Trophoblast cell (in vitro differentiated cells and primary cell): ENCODE measurements around the gene TBC1D9. TPM values are rescaled to one million over a fixed set of nuclear protein-coding genes. Genes with fewer than 3 reads are reported as not detected.
A peak's percentile ranks its signal among the peaks of the same experiment; 100 is the strongest.

Experiments used
- DNase-seq, 2 donors: peaks; one replicate each; pipeline ENCODE4 v3.0.0-alpha.2; 2016
- H2AFZ ChIP-seq: 2 replicates; pipeline ENCODE4 v1.6.1; 2013; ENCODE audit warnings: low read length, moderate library complexity, mild to moderate bottlenecking; ENCODE audit not compliant: insufficient read depth, poor library complexity
- H2AK5ac ChIP-seq: 2 replicates; pipeline ENCODE4 v1.6.1; 2013; ENCODE audit warnings: mild to moderate bottlenecking, low read length
- H2BK120ac ChIP-seq: 2 replicates; pipeline ENCODE4 v1.6.1; 2013; ENCODE audit warnings: low read length, mild to moderate bottlenecking, moderate library complexity; ENCODE audit not compliant: insufficient read depth, poor library complexity
- H2BK12ac ChIP-seq: 2 replicates; pipeline ENCODE4 v1.6.1; 2013; ENCODE audit warnings: mild to moderate bottlenecking, low read length, moderate library complexity
- H2BK5ac ChIP-seq: 2 replicates; pipeline ENCODE4 v1.6.1; 2013; ENCODE audit warnings: low read length, low read depth, moderate library complexity, mild to moderate bottlenecking; ENCODE audit not compliant: poor library complexity
- H3K14ac ChIP-seq: 2 replicates; pipeline ENCODE4 v1.6.1; 2013; ENCODE audit warnings: mild to moderate bottlenecking, low read length
- H3K18ac ChIP-seq: 2 replicates; pipeline ENCODE4 v1.6.1; 2013; ENCODE audit warnings: mild to moderate bottlenecking, low read length
- H3K23ac ChIP-seq: 2 replicates; pipeline ENCODE4 v1.6.1; 2013; ENCODE audit warnings: low read length
- H3K27ac ChIP-seq: 2 replicates; pipeline ENCODE4 v1.5.1; 2013; ENCODE audit warnings: low read depth, mild to moderate bottlenecking, inconsistent platforms, low read length, moderate library complexity
- H3K27me3 ChIP-seq: 2 replicates; pipeline ENCODE4 v1.6.1; 2013; ENCODE audit warnings: inconsistent platforms, mild to moderate bottlenecking, low read length, moderate library complexity; ENCODE audit not compliant: insufficient read depth
- H3K36me3 ChIP-seq, 2 experiments: 1 replicate in 1 of 2; 2 replicates in 1 of 2; pipeline ENCODE4 v1.6.1; 2013; ENCODE audit warnings: low read length in 2 of 2, mild to moderate bottlenecking in 2 of 2, moderate library complexity in 1 of 2; ENCODE audit not compliant: insufficient read depth in 2 of 2, control insufficient read depth in 1 of 2
- H3K4ac ChIP-seq: 2 replicates; pipeline ENCODE4 v1.6.1; 2013; ENCODE audit warnings: low read depth, mild to moderate bottlenecking, low read length, moderate library complexity
- H3K4me1 ChIP-seq, 2 experiments: 1 replicate in 1 of 2; 2 replicates in 1 of 2; pipeline ENCODE4 v1.6.1; 2013; ENCODE audit warnings: low read length in 2 of 2, mild to moderate bottlenecking in 2 of 2, moderate library complexity in 1 of 2; ENCODE audit not compliant: insufficient read depth in 2 of 2, control insufficient read depth in 1 of 2
- H3K4me2 ChIP-seq: 2 replicates; pipeline ENCODE4 v1.6.1; 2013; ENCODE audit warnings: inconsistent platforms, mild to moderate bottlenecking, low read length, moderate library complexity
- H3K4me3 ChIP-seq: 2 replicates; pipeline ENCODE4 v1.5.1; 2013; ENCODE audit warnings: mild to moderate bottlenecking, low read depth, low read length, inconsistent platforms
- H3K79me1 ChIP-seq: one replicate; pipeline ENCODE4 v1.6.1; 2013; ENCODE audit warnings: low read length
- H3K79me2 ChIP-seq: 2 replicates; pipeline ENCODE4 v1.6.1; 2013; ENCODE audit warnings: low read length, mild to moderate bottlenecking; ENCODE audit not compliant: control insufficient read depth, insufficient read depth, poor library complexity
- H3K9ac ChIP-seq: 2 replicates; pipeline ENCODE4 v1.6.1; 2013; ENCODE audit warnings: mild to moderate bottlenecking, low read length
- H3K9me3 ChIP-seq: 2 replicates; pipeline ENCODE4 v1.6.1; 2013; ENCODE audit warnings: low read depth, mild to moderate bottlenecking, control low read depth, inconsistent platforms, low read length; ENCODE audit not compliant: insufficient read depth
- H4K12ac ChIP-seq: 2 replicates; pipeline ENCODE4 v1.6.1; 2013; ENCODE audit warnings: low read depth, mild to moderate bottlenecking, low read length, moderate library complexity
- H4K8ac ChIP-seq: 2 replicates; pipeline ENCODE4 v1.6.1; 2013; ENCODE audit warnings: low read depth, mild to moderate bottlenecking, low read length, moderate library complexity
- H4K91ac ChIP-seq: one replicate; pipeline ENCODE4 v1.6.1; 2013; ENCODE audit warnings: low read depth, mild to moderate bottlenecking, low read length, moderate library complexity
- WGBS: extraction: QIAGEN DNeasy Blood & Tissue Kit; methylation state at CpG from one replicate; pipeline ENCODE4 v1.1.7; 2013; ENCODE audit warnings: missing lambda C conversion rate; ENCODE audit not compliant: insufficient read length, insufficient coverage; ENCODE audit errors: extremely low coverage; 5-methylcytosine and 5-hydroxymethylcytosine counted together
- polyA plus RNA-seq: library from polyadenylated mRNA; stranded (reverse); fragments of 200-250 nt; gene quantifications from 2 replicates; pipeline ENCODE4 v1.2.3, GENCODE V29; 2013

Gene TBC1D9
- polyA plus RNA-seq = 21.6 and 23.5 TPM in 2 replicates

GRCh38 chr4:140756319-140757231 is at the start of gene TBC1D9:
TBC1D9 (minus strand) TSS chr4:140756385; CDS start chr4:140756045, 340 bp downstream.
- peak within 1 kb of the TSS; percentile 98 for H2AFZ ChIP-seq
- peak within 1 kb of the TSS; percentile 100 for H2AK5ac ChIP-seq
- DNase-seq = peak; percentile 94
- WGBS = no CpG with 5 or more reads among the region's 73 CpGs
- peak within 1 kb of the TSS; percentile 99 for H3K9ac ChIP-seq
- peak within 1 kb of the TSS; percentile 100 for H3K18ac ChIP-seq
- peaks cover 3% of the 10 kb centered on the region in 2 experiments for H3K36me3 ChIP-seq
- peaks cover 3 to 7% of the 10 kb centered on the region in 2 experiments for H3K4me1 ChIP-seq
- H2BK120ac ChIP-seq = peak within 1 kb of the TSS; percentile 75
- peak within 1 kb of the TSS; percentile 99 for H4K12ac ChIP-seq
- H3K4me3 ChIP-seq = peak within 1 kb of the TSS; percentile 100
- H3K4me2 ChIP-seq = peak within 1 kb of the TSS; percentile 88
- H3K27ac ChIP-seq = peak within 1 kb of the TSS; percentile 94
- no peaks in the 10 kb centered on the region for H3K9me3 ChIP-seq
- H4K8ac ChIP-seq = peak within 1 kb of the TSS; percentile 96
- H2BK5ac ChIP-seq = peak within 1 kb of the TSS; percentile 98
- peak within 1 kb of the TSS; percentile 79 for H3K14ac ChIP-seq
- no peaks in the 10 kb centered on the region for H3K27me3 ChIP-seq
- peaks cover 15% of the 10 kb centered on the region for H3K79me2 ChIP-seq
- H4K91ac ChIP-seq = peak within 1 kb of the TSS; percentile 96
- peak within 1 kb of the TSS; percentile 99 for H3K4ac ChIP-seq
- H2BK12ac ChIP-seq = peak within 1 kb of the TSS; percentile 97
- peak within 1 kb of the TSS; percentile 93 for H3K23ac ChIP-seq
- peaks cover 17% of the 10 kb centered on the region for H3K79me1 ChIP-seq

GRCh38 chr4:140805293-140805692 is 49.1 kb upstream of the TBC1D9 start:
- no peak overlapping the region for H2AK5ac ChIP-seq
- no peak overlapping the region for H4K91ac ChIP-seq
- H3K79me2 ChIP-seq = no peaks in the 10 kb centered on the region
- H2BK12ac ChIP-seq = no peak overlapping the region
- H3K9me3 ChIP-seq = peaks cover 2% of the 10 kb centered on the region
- H3K4ac ChIP-seq = no peak overlapping the region
- no peak overlapping the region for H2BK120ac ChIP-seq
- H3K4me1 ChIP-seq = no peaks in the 10 kb centered on the region
- no peaks in the 10 kb centered on the region for H3K36me3 ChIP-seq
- no peak overlapping the region for H3K14ac ChIP-seq
- no peak overlapping the region for H3K23ac ChIP-seq
- no peaks in the 10 kb centered on the region for H3K79me1 ChIP-seq
- H2BK5ac ChIP-seq = no peak overlapping the region
- no peak overlapping the region for H4K8ac ChIP-seq
- no peak overlapping the region for H2AFZ ChIP-seq
- no peaks in the 10 kb centered on the region for H3K27me3 ChIP-seq
- H3K27ac ChIP-seq = no peak overlapping the region
- H3K4me3 ChIP-seq = no peak overlapping the region
- no peak overlapping the region for H3K9ac ChIP-seq
- DNase-seq = no peak
- no peak overlapping the region for H3K18ac ChIP-seq
- H3K4me2 ChIP-seq = no peak overlapping the region
- no peak overlapping the region for H4K12ac ChIP-seq

- no peak overlapping the region for H3K4me3 ChIP-seq
- H4K12ac ChIP-seq = no peak overlapping the region
- H4K8ac ChIP-seq = no peak overlapping the region
- H2BK12ac ChIP-seq = no peak overlapping the region
- H2BK5ac ChIP-seq = no peak overlapping the region
- no peak overlapping the region for H2BK120ac ChIP-seq
- H3K79me1 ChIP-seq = no peaks in the 10 kb centered on the region
- no peak overlapping the region for H3K4me2 ChIP-seq
- H3K14ac ChIP-seq = no peak overlapping the region
- no peak overlapping the region for H2AFZ ChIP-seq
- peaks cover 2% of the 10 kb centered on the region for H3K9me3 ChIP-seq
- H3K4ac ChIP-seq = no peak overlapping the region
- H3K9ac ChIP-seq = no peak overlapping the region
- no peak overlapping the region for H2AK5ac ChIP-seq
- H3K4me1 ChIP-seq = peaks cover 2 to 4% of the 10 kb centered on the region in 2 experiments
- no CpG with 5 or more reads among the region's 5 CpGs for WGBS
- no peaks in the 10 kb centered on the region for H3K27me3 ChIP-seq
- no peak overlapping the region for H3K18ac ChIP-seq
- no peaks in the 10 kb centered on the region for H3K79me2 ChIP-seq
- no peaks in the 10 kb centered on the region for H3K36me3 ChIP-seq
- no peak for DNase-seq
- H4K91ac ChIP-seq = no peak overlapping the region
- H3K23ac ChIP-seq = no peak overlapping the region
- H3K27ac ChIP-seq = no peak overlapping the region
These were observed 46.4 kb upstream of the TBC1D9 start for GRCh38 chr4:140802591-140802990.

DNA sequence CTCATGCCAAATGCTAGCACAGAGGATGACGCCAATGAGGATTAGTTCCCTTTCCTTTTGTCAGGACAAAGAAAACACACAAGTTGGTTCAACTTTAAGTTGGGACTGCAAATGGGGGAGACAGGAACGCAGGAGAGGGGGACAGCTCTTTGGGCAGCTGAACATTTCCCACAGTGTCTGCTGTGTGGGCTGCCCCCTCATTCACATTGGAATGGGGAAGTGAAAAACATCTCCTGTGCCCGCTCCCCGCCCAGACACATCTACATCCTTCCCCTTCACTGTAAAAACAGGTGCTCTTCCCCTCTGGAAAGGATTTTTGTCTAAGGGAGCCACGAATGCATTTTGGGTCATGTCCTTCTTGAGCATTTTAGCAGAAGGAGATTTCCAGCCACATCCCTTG is 44.5 kb upstream of the TBC1D9 start:
- Histone ChIP-seq H3K36me3 (no peaks in the 10 kb centered on the region), H3K27ac (no peak overlapping the region), H3K18ac (no peak overlapping the region), H4K12ac (no peak overlapping the region), H2BK120ac (no peak overlapping the region), H2AFZ (no peak overlapping the region), H2AK5ac (no peak overlapping the region), H3K27me3 (no peaks in the 10 kb centered on the region), H3K9me3 (peaks cover under 1% of the 10 kb centered on the region), H2BK12ac (no peak overlapping the region), H3K4me3 (no peak overlapping the region), H3K14ac (no peak overlapping the region), H4K91ac (no peak overlapping the region), H3K4me1 (peaks cover 4% of the 10 kb centered on the region in 2 experiments), H3K23ac (no peak overlapping the region), H3K79me1 (no peaks in the 10 kb centered on the region), H3K79me2 (no peaks in the 10 kb centered on the region), H4K8ac (no peak overlapping the region), H3K9ac (no peak overlapping the region), H3K4me2 (no peak overlapping the region), H3K4ac (no peak overlapping the region), H2BK5ac (no peak overlapping the region)
- no peak for DNase-seq
- WGBS = no CpG with 5 or more reads among the region's 5 CpGs
